Hepatocyte (in vitro differentiated cells): ENCODE results near the gene RNPS1. TPM values are rescaled to one million over a fixed set of nuclear protein-coding genes. Genes with fewer than 3 reads are reported as not detected.

ENCODE experiments used
- DNase-seq: peaks from one replicate; pipeline ENCODE4 v3.0.0-alpha.2; 2016; ENCODE audit warnings: low spot score
- H2AFZ ChIP-seq: fragments of 200-600 bp; sonication (generic); 2 replicates; pipeline ENCODE4 v1.6.0; 2016; ENCODE audit warnings: antibody characterized with exemption, mild to moderate bottlenecking
- H3K27ac ChIP-seq: fragments of 200-600 bp; sonication (generic); 2 replicates; pipeline ENCODE4 v1.5.1; 2016; ENCODE audit warnings: mild to moderate bottlenecking
- H3K27me3 ChIP-seq: fragments of 200-600 bp; sonication (generic); 2 replicates; pipeline ENCODE4 v1.6.1; 2016
- H3K36me3 ChIP-seq: fragments of 200-600 bp; sonication (generic); replicated peaks from 2 replicates; pipeline ENCODE4 v1.5.1; 2016; ENCODE audit warnings: low read depth; ENCODE audit not compliant: insufficient read depth
- H3K4me1 ChIP-seq: fragments of 200-600 bp; sonication (generic); 2 replicates; pipeline ENCODE4 v1.5.1; 2016; ENCODE audit warnings: mild to moderate bottlenecking, moderate library complexity; ENCODE audit not compliant: insufficient read depth
- H3K4me2 ChIP-seq: fragments of 200-600 bp; sonication (generic); 2 replicates; pipeline ENCODE4 v1.6.0; 2016
- H3K4me3 ChIP-seq: fragments of 200-600 bp; sonication (generic); 2 replicates; pipeline ENCODE4 v1.5.1; 2016; ENCODE audit warnings: mild to moderate bottlenecking
- H3K79me2 ChIP-seq: fragments of 200-600 bp; sonication (generic); 2 replicates; pipeline ENCODE4 v1.6.0; 2017; ENCODE audit warnings: mild to moderate bottlenecking
- H3K9me2 ChIP-seq: fragments of 200-600 bp; sonication (generic); replicated peaks from 2 replicates; pipeline ENCODE4 v1.6.0; 2017; ENCODE audit warnings: mild to moderate bottlenecking; ENCODE audit not compliant: insufficient read depth
- H3K9me3 ChIP-seq: fragments of 200-600 bp; sonication (generic); 2 replicates; pipeline ENCODE4 v1.5.1; 2016; ENCODE audit warnings: low read depth, mild to moderate bottlenecking
- H4K20me1 ChIP-seq: fragments of 200-600 bp; sonication (generic); 2 replicates; pipeline ENCODE4 v1.6.0; 2016; ENCODE audit warnings: mild to moderate bottlenecking; ENCODE audit not compliant: insufficient read depth, poor library complexity, severe bottlenecking
- EZH2 ChIP-seq: fragments of 200-600 bp; sonication (generic); IDR thresholded peaks from 2 replicates; pipeline ENCODE4 v1.6.1; 2016; ENCODE audit warnings: antibody characterized with exemption, mild to moderate bottlenecking, borderline replicate concordance
- EZH2phosphoT487 ChIP-seq: fragments of 200-600 bp; sonication (generic); IDR thresholded peaks from one replicate; pipeline ENCODE4 v1.6.1; 2018; ENCODE audit warnings: antibody characterized with exemption, mild to moderate bottlenecking, low read depth, moderate library complexity; ENCODE audit not compliant: unreplicated experiment, severe bottlenecking
- WGBS: methylation state at CpG from one replicate; pipeline ENCODE4 v1.1.6; 2016; ENCODE audit warnings: low lambda C conversion rate; ENCODE audit errors: missing lambda C conversion rate; 5-methylcytosine and 5-hydroxymethylcytosine counted together
- polyA plus RNA-seq: library from polyadenylated mRNA; unstranded; fragments of >200 nt; fragmentation: Nextera tagmentation; extraction: Ambion mirVana; gene quantifications from 2 replicates; pipeline ENCODE4 v1.2.1, GENCODE V29; 2016
- total RNA-seq: library from RNA; depleted of rRNA; stranded (reverse); fragments of >200 nt; gene quantifications from 2 replicates; pipeline ENCODE4 v1.2.3, GENCODE V29; 2014
- TF ChIP-seq, protein P1 (sequence below): fragments of 200-600 bp; sonication (generic); IDR thresholded peaks from 2 replicates; pipeline ENCODE4 v1.5.1; 2016; ENCODE audit warnings: antibody characterized with exemption, mild to moderate bottlenecking; ENCODE audit not compliant: poor library complexity

Gene RNPS1
- total and polyA plus RNA-seq, 2 experiments from 2014 or later: 128 to 198 TPM

DNA sequence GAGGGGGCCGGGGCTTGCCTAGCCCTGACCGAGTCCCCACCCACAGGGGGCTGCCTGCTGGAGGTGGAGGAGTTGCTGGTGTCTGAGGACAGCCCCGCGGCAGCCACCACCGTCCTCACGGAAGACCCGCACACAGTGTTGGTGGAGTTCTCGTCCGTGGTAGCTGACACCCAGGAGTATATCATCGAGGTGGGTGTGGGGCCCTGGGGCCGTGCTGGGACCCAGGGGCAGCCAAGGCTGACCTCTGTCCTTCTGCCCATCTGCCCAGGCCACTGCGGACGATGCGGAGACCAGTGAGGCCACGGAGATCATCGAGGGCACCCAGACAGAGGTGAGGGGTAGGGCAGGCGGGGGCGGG lies 33.1 kb downstream of the RNPS1 start:
- Histone ChIP-seq H3K9me3 (no peaks in the 10 kb centered on the region), H3K27me3 (peaks cover 26% of the 10 kb centered on the region), H3K27ac (no peak overlapping the region), H3K4me3 (no peak overlapping the region), H3K79me2 (no peaks in the 10 kb centered on the region), H3K9me2 (no peaks in the 10 kb centered on the region), H3K4me1 (peaks cover 16% of the 10 kb centered on the region), H3K36me3 (no peaks in the 10 kb centered on the region), H3K4me2 (no peak overlapping the region), H4K20me1 (peaks cover 14% of the 10 kb centered on the region), H2AFZ (no peak overlapping the region)
- TF ChIP-seq EZH2 (no peak), EZH2phosphoT487 (no peak)
- TF ChIP-seq, protein P1, sequence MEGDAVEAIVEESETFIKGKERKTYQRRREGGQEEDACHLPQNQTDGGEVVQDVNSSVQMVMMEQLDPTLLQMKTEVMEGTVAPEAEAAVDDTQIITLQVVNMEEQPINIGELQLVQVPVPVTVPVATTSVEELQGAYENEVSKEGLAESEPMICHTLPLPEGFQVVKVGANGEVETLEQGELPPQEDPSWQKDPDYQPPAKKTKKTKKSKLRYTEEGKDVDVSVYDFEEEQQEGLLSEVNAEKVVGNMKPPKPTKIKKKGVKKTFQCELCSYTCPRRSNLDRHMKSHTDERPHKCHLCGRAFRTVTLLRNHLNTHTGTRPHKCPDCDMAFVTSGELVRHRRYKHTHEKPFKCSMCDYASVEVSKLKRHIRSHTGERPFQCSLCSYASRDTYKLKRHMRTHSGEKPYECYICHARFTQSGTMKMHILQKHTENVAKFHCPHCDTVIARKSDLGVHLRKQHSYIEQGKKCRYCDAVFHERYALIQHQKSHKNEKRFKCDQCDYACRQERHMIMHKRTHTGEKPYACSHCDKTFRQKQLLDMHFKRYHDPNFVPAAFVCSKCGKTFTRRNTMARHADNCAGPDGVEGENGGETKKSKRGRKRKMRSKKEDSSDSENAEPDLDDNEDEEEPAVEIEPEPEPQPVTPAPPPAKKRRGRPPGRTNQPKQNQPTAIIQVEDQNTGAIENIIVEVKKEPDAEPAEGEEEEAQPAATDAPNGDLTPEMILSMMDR: no peak
- 95% methylated on average over 17 of the region's 18 CpGs for WGBS
- no peak for DNase-seq

DNA sequence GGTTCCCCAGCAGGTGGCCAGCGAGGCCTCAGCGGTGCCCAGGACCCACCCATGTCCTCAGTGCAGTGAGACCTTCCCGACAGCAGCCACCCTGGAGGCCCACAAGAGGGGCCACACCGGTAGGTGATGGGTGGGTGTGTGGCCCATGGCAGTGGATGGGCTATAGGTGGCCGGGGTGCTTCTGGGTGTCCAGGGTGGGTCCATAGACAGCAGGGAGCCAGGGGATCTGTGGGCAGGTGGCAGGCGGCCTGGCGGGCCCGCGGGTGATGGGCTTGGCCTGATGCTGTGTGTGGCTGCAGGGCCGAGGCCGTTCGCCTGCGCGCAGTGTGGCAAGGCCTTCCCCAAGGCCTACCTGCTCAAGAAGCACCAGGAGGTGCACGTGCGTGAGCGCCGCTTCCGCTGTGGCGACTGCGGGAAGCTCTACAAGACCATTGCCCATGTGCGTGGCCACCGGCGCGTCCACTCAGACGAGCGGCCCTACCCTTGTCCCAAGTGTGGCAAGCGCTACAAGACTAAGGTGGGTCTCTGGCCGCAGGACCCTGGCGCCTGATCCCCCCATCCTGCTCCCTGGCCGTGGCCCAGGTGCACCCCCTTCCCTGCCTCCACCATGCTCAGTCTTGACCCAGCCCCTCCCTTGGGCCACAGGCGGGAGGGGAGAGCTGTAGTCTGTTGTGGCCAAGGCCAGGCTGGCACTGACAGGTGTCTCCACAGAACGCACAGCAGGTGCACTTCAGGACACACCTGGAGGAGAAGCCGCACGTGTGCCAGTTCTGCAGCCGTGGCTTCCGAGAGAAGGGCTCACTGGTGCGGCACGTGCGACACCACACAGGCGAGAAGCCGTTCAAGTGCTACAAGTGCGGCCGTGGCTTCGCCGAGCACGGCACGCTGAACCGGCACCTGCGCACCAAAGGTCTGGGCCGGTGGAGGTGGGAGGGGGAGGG lies 33.8 kb downstream of the RNPS1 start:
- H3K9me3 ChIP-seq: no peaks in the 10 kb centered on the region
- no peaks in the 10 kb centered on the region for H3K9me2 ChIP-seq
- no peak overlapping the region for H3K27ac ChIP-seq
- H3K4me1 ChIP-seq: peaks cover 16% of the 10 kb centered on the region
- H4K20me1 ChIP-seq: peaks cover 14% of the 10 kb centered on the region
- no peak overlapping the region for H3K4me3 ChIP-seq
- TF ChIP-seq EZH2: no peak
- TF ChIP-seq, protein P1: no peak
- TF ChIP-seq EZH2phosphoT487: no peak
- no peak for DNase-seq
- H3K27me3 ChIP-seq: peaks cover 26% of the 10 kb centered on the region
- WGBS: 98% methylated on average over 43 of the region's 51 CpGs
- H3K4me2 ChIP-seq: no peak overlapping the region
- H2AFZ ChIP-seq: no peak overlapping the region
- H3K36me3 ChIP-seq: no peaks in the 10 kb centered on the region
- H3K79me2 ChIP-seq: no peaks in the 10 kb centered on the region

DNA sequence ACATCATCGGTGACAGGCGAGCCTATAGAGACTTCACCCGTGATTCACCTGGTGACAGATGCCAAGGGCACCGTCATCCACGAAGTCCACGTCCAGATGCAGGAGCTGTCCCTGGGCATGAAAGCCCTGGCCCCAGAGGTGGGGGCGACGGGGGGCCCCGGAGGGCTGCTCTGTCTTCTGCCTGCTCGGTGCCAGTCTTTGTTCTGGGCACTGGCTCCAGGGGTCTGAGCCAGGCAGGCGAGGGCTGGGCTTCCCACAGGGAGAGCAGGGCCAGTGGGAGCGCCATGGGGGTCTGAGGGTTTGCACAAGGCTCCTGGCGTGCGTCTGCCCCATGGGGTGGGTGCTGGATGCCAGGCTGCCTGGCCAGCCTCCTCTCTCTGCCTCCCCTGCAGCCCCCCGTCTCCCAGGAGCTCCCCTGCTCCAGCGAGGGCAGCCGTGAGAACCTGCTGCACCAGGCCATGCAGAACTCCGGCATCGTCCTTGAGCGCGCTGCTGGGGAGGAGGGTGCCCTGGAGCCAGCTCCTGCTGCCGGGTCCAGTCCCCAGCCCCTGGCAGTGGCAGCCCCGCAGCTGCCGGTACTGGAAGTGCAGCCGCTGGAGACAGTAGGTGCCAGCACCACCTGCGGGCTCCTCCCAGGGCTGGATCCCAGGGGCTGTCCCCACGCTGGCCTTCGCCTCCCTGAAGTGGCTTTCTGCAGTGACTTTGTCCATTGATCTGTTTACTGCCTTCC lies 34.7 kb downstream of the RNPS1 start:
- Histone ChIP-seq H3K36me3 (no peaks in the 10 kb centered on the region), H3K27me3 (peaks cover 26% of the 10 kb centered on the region), H3K79me2 (no peaks in the 10 kb centered on the region), H4K20me1 (peaks cover 14% of the 10 kb centered on the region), H3K4me2 (no peak overlapping the region), H3K9me2 (no peaks in the 10 kb centered on the region), H3K4me1 (peaks cover 16% of the 10 kb centered on the region), H2AFZ (no peak overlapping the region), H3K4me3 (no peak overlapping the region), H3K9me3 (no peaks in the 10 kb centered on the region), H3K27ac (no peak overlapping the region)
- WGBS: 97% methylated on average over 26 of the region's 28 CpGs
- TF ChIP-seq EZH2: no peak
- TF ChIP-seq, protein P1: no peak
- no peak for TF ChIP-seq EZH2phosphoT487
- no peak for DNase-seq
